Body of pancreas (tissue), 4 donors: Measurements from ENCODE around the gene DYDC2.

Source experiments
- POLR2A ChIP-seq, 3 donors: fragments of 450-650 bp; IDR thresholded peaks; one replicate each; pipeline ENCODE4 v1.6.1; 2016; ENCODE audit warnings: antibody characterized with exemption in 3 of 3, mild to moderate bottlenecking in 2 of 3
- TF ChIP-seq, protein P1 (sequence below), 7 experiments: fragments of 450-650 bp in 4 of 7; fragments of 200-600 bp in 3 of 7; sonication (generic) in 3 of 7; IDR thresholded peaks; one replicate each; pipeline ENCODE4 v1.5.1; 2016 to 2019; ENCODE audit warnings: antibody characterized with exemption in 7 of 7

DNA sequence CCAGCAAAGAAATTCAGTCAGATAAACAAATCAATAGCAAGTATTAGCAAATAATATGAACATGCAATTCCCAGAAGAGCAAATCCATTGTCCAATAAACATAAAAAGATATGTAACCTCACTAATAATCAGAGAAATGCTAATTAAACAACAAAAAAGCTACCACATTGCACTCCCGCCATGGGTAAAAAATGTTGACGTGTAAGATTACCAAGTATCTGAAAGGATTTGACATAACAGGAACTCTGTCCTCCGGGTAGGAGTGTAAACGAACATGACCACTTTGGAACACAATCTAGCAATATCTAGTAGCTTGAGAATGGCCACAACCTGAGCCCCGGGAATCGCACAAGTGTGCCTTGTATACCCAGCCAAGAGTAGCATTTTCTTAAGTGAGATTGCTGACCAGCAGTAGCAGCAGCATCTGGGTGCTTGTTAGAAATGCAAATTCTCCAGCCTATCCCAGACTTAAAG, 31.7 kb upstream of the DYDC2 start:
- TF ChIP-seq, protein P1, sequence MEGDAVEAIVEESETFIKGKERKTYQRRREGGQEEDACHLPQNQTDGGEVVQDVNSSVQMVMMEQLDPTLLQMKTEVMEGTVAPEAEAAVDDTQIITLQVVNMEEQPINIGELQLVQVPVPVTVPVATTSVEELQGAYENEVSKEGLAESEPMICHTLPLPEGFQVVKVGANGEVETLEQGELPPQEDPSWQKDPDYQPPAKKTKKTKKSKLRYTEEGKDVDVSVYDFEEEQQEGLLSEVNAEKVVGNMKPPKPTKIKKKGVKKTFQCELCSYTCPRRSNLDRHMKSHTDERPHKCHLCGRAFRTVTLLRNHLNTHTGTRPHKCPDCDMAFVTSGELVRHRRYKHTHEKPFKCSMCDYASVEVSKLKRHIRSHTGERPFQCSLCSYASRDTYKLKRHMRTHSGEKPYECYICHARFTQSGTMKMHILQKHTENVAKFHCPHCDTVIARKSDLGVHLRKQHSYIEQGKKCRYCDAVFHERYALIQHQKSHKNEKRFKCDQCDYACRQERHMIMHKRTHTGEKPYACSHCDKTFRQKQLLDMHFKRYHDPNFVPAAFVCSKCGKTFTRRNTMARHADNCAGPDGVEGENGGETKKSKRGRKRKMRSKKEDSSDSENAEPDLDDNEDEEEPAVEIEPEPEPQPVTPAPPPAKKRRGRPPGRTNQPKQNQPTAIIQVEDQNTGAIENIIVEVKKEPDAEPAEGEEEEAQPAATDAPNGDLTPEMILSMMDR (IDR thresholded peaks at IDR 0.05): no peak
- no peak for TF ChIP-seq POLR2A (IDR thresholded peaks at IDR 0.05)
